ACHN (cell line): ENCODE results near the gene AKNA.

Experiments
- DNase-seq: peaks from one replicate; pipeline ENCODE4 v3.0.0-alpha.2; 2015
- in situ Hi-C: cut with HindIII; loops from 2 replicates; pipeline ENCODE4 v1.10.0; 2017; ENCODE audit warnings: low sequenced_read_pairs, low pct_ligation_motif_present, low pct_unique_long_range_greater_than_20kb

Gene AKNA

DNA sequence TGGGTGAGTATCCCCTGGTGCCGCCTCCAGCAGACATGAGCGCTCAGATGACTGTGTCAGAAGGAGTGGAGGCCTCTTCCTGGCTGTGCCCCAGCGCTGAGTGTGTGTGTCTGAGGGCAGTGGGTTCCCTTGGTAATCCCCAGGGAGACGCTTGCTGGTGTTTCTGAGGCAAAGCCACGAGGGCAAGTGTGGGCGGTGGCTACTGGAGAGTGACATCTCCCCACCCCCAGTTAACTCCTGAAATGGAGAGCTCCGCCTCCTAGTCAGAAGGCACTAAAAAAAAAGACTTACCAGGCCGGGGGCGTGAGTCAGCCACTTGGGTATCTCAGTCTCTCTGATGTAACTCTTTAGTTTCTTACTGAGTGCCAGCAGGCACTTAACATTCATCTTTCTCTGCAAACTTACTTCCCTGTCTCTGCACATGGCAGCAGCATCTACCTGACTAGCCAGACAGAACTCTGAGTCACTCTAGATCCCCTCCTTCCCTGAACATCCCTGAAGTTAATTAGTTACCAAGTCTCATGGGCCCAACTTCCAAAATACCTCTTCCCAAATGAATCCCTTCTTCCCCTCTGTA is 38.8 kb downstream of the AKNA start:
- in situ Hi-C loops = no loop called here
- peak; percentile 97 for DNase-seq

DNA sequence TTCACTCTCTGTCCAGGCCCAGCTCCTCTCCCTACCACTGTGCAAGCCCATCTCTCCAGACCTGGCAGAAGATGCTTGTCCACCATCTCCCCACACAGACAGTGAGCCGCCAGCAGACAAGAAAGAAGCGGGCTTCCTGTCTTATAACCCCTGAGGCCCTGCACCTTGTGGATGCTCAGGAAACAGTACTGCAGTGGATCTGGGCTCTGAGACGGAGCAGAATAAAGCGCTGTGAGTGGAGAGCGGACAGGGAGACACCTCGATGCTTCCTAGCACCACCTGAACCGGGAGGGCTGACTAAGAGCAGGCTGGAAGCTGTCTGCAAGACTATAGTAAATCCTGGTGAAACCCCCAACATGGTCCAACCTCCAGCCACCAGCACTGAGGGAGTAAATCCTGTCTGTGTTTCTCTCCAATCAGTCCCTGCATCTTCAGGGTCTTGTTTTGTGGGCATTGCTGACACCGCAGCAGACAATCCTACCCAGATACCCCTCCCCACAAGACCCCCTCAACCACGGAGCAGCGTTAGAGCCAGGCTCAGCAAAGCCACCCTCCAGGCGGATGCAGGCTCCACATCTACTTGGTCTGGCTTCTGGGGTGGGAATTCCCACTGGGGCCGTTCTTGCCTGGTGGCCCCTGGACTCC is 39.4 kb downstream of the AKNA start:
- DNase-seq = no peak
- in situ Hi-C loops = no loop called here

DNA sequence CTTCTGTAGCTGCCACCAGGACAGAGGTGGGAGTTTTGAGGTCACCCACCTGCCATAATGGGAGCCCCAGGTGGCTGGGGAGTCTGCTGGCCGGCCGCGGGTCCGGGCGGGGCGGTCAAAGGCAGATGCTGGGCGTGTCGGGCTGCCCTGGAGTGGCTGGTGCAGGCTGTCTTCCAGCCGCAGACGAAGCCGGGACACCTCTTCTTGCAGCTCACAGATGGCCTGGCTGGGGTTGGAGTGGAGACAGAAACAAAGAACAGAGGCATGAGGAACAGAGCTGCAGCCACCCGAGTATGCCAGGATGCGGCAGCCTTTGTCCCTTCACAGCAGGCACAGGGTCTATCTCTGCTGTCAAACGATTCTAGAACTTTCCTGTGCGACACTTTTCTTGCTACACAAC is 40.1 kb downstream of the AKNA start:
- in situ Hi-C loops = no loop called here
- no peak for DNase-seq

DNA sequence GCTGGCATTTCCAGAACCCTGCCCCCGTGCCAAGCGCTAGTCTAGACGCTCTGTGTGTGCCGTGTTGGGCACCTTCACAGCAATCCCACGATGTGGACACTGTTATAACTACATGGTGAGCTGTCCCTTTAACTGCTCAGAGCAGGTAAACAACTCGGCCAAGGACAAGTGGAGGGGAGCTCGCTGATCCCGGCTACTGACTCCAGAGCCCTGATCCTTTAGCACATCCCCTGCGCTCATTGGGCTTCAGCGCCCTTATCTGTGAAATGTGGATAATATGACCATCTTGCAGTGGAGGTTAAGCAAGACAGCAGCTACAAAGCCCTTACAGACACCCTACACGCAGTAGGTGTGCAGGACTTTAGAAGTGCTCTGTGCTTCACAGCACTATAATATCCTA is 41.6 kb downstream of the AKNA start:
- no peak for DNase-seq
- in situ Hi-C loops = no loop called here

DNA sequence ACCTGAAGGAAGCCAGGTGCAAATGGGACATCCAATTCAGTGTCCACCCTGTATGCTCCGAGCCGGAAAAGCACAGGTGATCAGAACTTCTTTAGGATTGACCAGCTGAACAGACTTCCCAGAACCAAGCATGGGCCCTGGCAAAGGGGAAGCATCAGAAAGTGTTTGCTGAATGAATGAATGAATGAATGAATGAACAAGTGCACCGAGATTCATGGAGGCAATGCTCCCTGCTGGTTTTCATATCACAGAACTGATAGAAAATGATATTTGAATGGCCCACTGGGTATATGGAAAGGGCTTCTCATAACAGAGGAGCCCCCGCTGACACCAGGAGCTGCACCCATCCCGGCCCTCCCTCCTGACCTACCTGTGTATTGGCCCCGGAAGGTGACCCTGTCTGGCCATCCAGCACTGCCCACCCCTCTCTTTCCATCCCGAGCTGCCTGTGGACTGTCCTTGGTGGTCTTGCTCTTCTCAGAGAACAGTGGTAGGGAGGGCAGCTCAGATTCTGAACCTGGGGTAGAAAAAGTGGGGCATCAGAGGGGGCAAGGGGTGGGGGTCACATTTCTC is 42.2 kb downstream of the AKNA start:
- no peak for DNase-seq
- in situ Hi-C loops = no loop called here

DNA sequence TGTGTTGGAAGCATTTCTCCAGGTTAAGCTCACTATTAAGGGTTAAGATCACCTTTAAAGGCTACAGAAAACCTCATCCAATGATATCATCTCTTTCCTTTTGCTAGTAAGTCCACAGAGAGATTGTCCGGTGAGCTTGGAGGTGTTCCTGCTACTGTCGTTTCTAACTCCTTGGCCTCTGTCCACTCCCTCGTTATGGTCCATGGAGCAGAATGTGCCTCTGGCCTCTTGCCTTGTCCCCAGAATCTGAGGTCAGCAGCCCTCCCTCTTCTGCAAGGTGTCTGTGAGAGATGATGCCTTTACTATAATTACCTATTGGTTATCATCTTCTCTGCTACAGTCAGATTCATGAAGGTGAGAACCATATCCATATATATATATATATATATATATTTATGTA is 43.1 kb downstream of the AKNA start:
- no peak for DNase-seq
- in situ Hi-C loops = no loop called here

DNA sequence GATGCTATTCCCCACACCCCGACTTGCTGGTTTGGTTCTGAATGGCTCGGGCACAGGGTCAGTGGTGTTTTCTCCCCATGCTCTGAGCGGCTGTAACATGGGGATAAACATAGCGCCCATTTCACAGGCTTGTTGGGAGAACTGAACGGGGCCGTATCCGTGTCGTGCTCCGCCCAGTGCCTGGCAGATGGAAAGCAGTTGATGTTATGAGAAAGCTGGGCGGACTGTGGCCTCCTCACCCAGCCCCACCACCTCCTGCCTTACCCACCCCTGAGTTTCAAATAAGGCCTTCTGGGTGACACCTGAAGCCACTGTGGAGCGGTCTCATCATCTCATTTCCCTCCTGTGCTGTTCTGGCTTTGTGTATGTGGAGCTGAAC is 43.6 kb downstream of the AKNA start:
- in situ Hi-C loops = no loop called here

DNA sequence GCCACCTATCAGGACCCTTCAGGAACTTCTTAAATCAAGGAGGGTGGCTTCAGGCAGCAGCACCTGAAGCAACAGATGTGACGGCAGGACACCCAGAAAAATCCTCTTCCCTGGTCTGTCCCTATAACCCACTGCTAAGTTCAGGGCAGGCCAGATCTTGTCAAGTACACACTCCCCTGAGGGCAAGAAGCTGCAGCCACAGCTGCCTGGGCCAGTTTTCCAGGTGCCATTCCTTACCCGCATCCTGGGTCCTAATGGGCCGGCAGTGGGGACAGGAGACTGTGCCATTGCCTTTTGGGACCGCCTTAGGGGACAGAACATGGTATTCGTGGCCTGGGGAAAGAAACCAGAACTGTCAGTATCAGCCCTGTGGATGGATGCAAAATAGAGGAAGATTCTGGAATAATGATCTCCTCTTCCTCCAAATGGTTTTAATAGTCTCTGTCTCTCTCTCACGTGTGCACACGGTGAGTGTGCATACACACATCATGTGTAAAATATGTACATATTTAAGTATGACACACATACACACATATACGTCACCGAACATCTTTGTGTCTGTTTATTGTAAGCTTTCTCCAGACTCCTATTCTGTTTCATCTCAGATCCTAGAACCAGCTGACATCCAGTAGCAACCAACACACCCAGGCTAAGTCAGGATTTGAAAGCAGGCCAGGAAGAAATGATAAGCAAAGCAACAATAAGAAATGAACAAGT is 44.2 kb downstream of the AKNA start:
- DNase-seq = no peak
- in situ Hi-C loops = no loop called here

More for the DNA sequence above, 43.6 kb downstream of the AKNA start:
- no peak for DNase-seq

DNA sequence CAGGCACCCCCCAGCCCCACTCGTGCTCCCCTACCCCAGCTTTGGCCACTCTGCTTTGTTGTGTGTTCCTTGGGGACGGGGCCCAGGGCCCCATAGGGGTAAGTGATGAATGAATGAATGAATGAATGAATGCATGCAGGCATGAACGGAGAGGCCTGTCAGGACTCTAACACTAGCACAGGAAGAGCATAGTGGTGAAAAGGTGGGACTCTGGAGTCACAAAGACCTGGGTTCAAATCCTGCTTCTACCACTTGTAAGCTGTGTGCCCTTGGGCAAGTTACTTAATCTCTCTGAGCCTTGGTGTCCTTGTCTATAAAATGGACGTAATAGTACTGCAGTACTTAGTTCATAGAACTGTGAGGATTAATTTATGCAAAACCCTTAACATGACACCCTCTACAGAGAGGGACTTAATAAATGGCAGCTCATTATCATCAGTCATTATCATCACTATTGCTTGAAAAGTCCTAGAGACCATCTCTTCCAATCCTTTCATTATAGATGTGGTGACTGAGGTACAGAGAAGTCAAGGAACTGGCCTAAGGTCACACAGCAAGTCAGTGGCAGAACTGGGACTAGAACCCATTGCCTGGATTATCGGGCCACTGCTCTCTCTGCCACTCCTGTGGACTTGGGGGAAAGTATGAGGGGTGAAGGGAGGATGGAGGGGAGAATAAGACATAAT is 44.9 kb downstream of the AKNA start:
- in situ Hi-C loops = no loop called here
- no peak for DNase-seq

DNA sequence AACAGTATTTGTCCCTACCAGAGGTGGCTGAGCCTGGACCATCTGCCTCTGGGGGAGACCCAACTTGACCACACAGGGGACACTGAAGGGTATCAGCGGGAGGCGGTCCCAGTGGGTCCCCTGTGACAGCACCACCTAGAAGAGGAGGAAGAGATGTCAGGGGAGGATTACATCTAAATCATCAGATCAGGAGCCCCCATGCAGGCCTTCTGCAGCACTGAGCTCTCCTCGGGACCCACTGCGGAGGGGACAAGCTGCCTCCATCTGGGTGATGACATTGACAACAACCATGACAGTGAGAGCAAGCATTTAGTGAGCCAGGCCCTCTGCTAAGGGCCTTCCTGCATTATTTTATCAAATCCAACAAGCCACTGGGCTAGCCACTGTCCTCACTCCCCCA is 45.8 kb downstream of the AKNA start:
- in situ Hi-C loops = no loop called here

DNA sequence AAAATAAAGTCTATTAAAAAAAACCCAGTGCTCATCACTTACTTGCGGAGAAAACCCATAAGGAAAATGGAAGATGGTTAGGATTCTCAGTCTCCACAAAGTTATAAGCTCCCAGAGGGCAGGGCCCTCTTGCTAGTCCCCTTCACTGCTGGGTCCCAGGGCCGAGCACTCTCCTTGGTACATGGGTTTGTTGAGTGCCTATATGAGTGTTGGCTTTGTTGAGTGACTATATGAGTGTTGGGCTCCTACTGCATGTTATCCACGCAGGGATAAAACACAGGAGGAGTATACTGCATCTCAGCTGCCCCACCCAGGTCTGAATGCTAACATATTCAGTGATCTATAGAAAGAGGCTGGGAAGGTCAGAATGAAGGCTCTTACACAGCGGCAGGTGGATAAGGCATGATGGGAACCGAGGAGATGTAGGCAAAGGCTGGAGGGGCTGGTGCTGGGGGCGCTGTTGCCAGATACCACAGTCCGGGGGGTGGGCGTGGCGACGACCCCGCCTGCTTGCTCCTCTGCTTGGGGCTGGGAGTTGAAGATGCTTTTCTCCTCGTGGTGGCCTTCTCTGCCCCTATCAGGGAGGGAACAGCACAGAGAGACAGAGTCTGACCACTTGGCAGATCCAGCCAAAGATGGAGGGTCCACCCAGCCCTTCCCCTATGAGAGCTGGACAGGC is 46.5 kb downstream of the AKNA start:
- in situ Hi-C loops = no loop called here
- DNase-seq = no peak

More for the DNA sequence above, 45.8 kb downstream of the AKNA start:
- no peak for DNase-seq

DNA sequence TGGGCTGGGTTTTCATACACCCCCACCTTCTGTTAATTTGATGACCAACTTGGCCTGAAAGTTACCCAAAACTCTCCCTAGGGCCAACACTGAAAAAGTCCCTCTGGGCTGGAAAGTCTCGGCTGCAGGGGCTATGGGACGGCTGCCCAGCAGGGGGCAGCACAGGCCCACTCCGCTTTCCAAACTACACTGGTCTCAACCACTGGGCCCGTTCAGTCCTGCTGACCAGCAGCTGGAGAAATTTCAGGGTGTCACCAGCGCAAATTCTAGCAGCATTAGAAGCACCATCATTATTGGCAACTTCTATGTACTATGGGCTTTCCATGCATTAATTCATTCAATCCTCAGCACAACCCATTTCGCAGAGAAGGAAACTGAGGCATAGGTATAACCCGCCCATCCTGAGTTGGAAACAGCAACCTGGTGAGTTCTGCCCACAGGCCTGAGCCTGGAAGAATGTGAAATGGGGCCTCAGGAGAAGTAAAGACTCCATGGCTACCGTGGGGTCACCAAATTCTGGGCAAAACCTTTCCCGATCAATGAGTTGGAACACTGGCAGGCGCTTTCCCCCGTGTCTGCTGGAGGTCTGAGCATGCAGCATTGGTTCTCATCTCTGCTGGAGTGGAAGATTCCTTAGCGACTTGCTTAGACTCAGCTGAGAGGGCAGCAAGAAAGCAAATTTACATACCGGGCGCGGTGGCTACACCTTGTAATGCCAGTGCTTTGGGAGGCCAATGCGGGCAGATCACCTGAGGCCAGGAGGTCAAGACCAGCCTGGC is 48.5 kb downstream of the AKNA start:
- in situ Hi-C loops = no loop called here
- DNase-seq = peak; percentile 55

DNA sequence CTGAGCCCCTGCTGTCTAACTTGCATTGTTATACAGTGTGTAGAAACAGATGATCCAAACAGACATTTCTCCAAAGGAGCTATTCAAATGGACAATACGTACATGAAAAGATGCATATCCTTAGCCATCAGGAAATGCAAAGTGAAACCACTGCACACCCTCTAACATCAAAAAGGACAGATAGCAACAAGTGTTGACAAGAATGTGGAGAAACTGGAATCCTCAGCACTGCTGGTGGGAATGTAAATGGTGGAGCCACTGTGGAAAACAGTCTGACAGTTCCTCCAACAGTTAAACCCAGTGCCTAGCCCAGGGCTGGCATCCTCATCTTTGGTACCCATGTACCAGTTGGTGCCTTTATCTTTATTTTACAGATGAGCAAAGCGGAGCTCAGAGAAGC is 49.6 kb downstream of the AKNA start:
- in situ Hi-C loops = no loop called here
- DNase-seq = no peak

DNA sequence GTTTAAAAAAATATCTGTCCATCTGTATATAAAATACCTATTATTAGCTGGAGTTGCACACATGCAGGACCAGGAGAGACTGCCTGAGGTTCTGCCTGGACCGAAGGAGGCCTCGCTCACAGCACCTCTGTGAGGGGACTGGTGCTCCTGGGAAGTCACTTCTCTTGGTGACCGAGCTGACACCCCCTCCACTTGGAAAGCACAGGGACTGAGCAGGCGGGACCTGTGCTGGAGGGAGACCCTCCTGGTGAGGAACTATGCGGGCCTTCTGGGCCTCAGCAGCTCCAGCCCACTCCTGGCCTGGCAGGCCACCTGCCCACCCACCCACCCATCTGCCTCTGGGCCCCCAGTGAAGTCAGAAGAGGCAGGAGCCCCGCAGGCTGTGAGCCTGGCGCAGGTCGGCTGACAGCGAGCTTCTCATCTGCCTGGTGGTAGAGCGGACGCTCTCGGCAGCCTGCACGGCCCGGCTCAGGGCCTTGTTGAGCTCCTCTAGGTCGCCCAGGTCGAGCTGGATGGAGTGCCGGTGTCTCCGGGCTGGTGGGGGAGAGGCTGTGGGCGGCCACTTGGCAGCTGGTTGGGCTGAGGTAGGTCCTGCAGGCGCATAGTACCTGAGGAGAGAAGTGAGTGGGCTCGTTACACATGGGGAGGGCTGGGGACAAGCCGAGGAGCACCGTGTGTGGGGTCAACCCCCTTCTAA is 50.9 kb downstream of the AKNA start:
- no peak for DNase-seq
- in situ Hi-C loops = no loop called here

DNA sequence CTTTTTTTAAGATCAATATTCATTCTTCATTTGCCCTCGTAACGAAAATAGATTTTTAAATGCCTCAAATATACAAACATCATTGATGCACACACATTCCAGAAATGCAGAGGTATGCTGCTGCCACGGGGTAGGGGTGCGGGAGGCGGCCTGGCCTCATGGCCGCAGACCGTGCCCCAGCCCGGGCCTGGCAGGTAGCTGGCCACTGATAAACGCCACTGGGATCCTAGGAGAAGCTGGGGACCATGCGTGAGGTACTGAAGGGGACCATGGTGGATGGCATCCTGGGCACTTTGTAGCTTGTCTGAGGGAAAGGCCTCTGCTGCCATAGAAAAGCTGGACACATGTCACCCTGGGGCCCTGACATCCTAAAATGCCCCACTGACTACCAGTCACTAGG is 51.6 kb downstream of the AKNA start:
- in situ Hi-C loops = no loop called here
- DNase-seq = no peak

DNA sequence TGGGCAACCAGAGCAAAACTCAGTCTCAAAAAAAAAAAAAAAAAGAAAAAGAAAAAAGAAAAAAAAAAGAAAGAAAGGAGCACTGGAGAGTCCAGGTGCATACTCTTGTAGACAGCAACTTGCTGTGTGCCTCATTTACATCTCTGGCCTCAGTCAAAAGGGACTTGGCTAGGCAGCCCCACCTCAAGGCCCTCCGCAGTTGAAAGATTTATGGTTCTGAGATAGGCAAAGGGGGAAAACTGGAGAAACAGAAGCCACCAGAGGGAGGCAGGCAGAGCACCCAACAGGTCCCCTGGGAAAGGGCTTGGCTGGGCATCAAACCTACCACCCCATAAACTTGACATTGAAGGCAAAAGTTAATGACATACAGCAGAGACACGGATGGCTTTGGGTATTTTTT is 52.0 kb downstream of the AKNA start:
- no peak for DNase-seq

DNA sequence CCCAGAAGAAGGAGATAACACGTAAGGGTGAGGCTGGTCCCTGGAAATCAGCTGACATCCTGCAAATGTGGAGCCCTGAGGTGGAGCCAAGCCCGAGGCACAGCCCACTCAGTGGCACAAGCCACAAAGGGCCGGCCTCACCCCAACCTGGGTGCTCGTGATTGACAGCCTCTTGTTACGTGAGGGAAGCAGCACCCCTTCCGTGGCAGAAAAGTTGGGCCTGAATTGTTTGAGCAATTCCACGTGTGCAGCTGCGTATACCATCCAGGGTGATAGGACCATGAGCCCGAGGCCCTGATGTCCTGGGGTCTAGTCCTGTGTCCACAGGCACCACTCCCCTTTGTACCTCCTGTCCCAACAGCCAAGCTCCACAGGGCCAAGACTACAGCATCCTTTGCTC is 53.3 kb downstream of the AKNA start:
- no peak for DNase-seq
- in situ Hi-C loops = no loop called here

More for the DNA sequence above, 52.0 kb downstream of the AKNA start:
- in situ Hi-C loops = no loop called here
